DOHH2 (cell line): ENCODE data around the gene INPP5F.

Source experiments
- H3F3A ChIP-seq: fragments of 200-600 bp; sonication (generic), shearing (Covaris generic); 2 replicates; pipeline ENCODE4 v1.6.0; 2016; ENCODE audit warnings: antibody characterized with exemption, mild to moderate bottlenecking; ENCODE audit not compliant: control insufficient read depth, insufficient read depth
- H3K27ac ChIP-seq: fragments of 200-600 bp; sonication (generic); 2 replicates; pipeline ENCODE4 v1.5.1; 2014; ENCODE audit warnings: low read depth, mild to moderate bottlenecking, low read length, moderate library complexity
- H3K27me3 ChIP-seq: fragments of 200-600 bp; sonication (generic); 2 replicates; pipeline ENCODE4 v1.6.1; 2014; ENCODE audit warnings: mild to moderate bottlenecking, low read length, mixed read lengths; ENCODE audit not compliant: control insufficient read depth
- H3K36me3 ChIP-seq: fragments of 200-600 bp; sonication (generic); 2 replicates; pipeline ENCODE4 v1.6.1; 2014; ENCODE audit warnings: mild to moderate bottlenecking, low read length, moderate library complexity, mixed read lengths; ENCODE audit not compliant: control insufficient read depth
- H3K4me1 ChIP-seq: fragments of 200-600 bp; sonication (generic); 2 replicates; pipeline ENCODE4 v1.6.1; 2014; ENCODE audit warnings: mild to moderate bottlenecking, low read length, mixed read lengths; ENCODE audit not compliant: control insufficient read depth
- H3K4me2 ChIP-seq: fragments of 200-600 bp; sonication (generic); 2 replicates; pipeline ENCODE4 v1.6.0; 2014; ENCODE audit warnings: mild to moderate bottlenecking, low read length, moderate library complexity
- H3K4me3 ChIP-seq: fragments of 200-600 bp; sonication (generic); 2 replicates; pipeline ENCODE4 v1.5.1; 2014; ENCODE audit warnings: mild to moderate bottlenecking, low read length, mixed read lengths
- H3K79me2 ChIP-seq: fragments of 200-600 bp; sonication (generic); 2 replicates; pipeline ENCODE4 v1.6.1; 2014; ENCODE audit warnings: mild to moderate bottlenecking, low read length, mixed read lengths; ENCODE audit not compliant: control insufficient read depth
- H3K9me2 ChIP-seq: fragments of 200-600 bp; sonication (generic); replicated peaks from 2 replicates; pipeline ENCODE4 v1.6.1; 2014; ENCODE audit warnings: mild to moderate bottlenecking, low read length, mixed read lengths; ENCODE audit not compliant: control insufficient read depth
- H3K9me3 ChIP-seq: fragments of 200-600 bp; sonication (generic); 2 replicates; pipeline ENCODE4 v1.6.1; 2014; ENCODE audit warnings: antibody characterized with exemption, low read length, mixed read lengths; ENCODE audit not compliant: control insufficient read depth, insufficient read depth
- H4K20me1 ChIP-seq: fragments of 200-600 bp; sonication (generic); 2 replicates; pipeline ENCODE4 v1.6.0; 2014; ENCODE audit warnings: low read depth, mild to moderate bottlenecking, antibody characterized with exemption, low read length, moderate library complexity; ENCODE audit not compliant: control insufficient read depth, insufficient read depth
- EZH2phosphoT487 ChIP-seq: fragments of 200-600 bp; sonication (generic); IDR thresholded peaks from 2 replicates; pipeline ENCODE4 v1.6.1; 2017; ENCODE audit warnings: borderline replicate concordance, mild to moderate bottlenecking, antibody characterized with exemption, low read length, moderate library complexity, mixed read lengths
- TF ChIP-seq, protein P1 (sequence below): fragments of 200-600 bp; sonication (generic); IDR thresholded peaks from one replicate; pipeline ENCODE4 v1.5.1; 2014; ENCODE audit warnings: antibody characterized with exemption, mild to moderate bottlenecking, low read depth, low read length; ENCODE audit not compliant: poor library complexity, severe bottlenecking

The INPP5F gene

DNA sequence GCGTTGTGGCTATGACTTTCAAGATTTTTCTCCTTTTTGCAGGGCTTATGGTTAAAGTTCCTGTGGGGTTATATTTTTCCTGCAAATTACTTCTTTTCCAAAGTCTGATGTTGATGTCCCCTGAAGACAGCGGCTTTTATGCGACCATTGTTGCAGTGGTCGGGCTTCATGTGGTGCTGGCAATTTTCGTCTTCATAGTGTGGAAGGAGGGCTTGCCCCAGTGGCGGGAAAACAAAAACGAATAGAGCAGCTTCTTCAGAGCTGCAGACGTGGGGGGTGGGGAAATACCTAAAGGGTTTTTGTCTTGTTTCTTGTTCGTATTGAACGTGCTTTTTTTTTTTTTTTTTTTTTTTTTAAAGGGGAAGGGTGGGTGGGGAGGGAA, 93.0 kb downstream of the INPP5F start:
- Histone ChIP-seq H3K36me3 (0 out of 2 replicates have a peak, but pooled peaks cover 1% of the 10 kb centered on the region), H3K4me2 (no peak overlapping the region), H3K4me3 (no peak overlapping the region), H4K20me1 (no peaks in the 10 kb centered on the region), H3K4me1 (peaks cover 22% of the 10 kb centered on the region), H3K9me3 (no peaks in the 10 kb centered on the region), H3K27me3 (no peaks in the 10 kb centered on the region), H3F3A (peaks cover 10% of the 10 kb centered on the region), H3K27ac (no peak overlapping the region), H3K79me2 (no peaks in the 10 kb centered on the region), H3K9me2 (no peaks in the 10 kb centered on the region)
- TF ChIP-seq EZH2phosphoT487: no peak
- TF ChIP-seq, protein P1, sequence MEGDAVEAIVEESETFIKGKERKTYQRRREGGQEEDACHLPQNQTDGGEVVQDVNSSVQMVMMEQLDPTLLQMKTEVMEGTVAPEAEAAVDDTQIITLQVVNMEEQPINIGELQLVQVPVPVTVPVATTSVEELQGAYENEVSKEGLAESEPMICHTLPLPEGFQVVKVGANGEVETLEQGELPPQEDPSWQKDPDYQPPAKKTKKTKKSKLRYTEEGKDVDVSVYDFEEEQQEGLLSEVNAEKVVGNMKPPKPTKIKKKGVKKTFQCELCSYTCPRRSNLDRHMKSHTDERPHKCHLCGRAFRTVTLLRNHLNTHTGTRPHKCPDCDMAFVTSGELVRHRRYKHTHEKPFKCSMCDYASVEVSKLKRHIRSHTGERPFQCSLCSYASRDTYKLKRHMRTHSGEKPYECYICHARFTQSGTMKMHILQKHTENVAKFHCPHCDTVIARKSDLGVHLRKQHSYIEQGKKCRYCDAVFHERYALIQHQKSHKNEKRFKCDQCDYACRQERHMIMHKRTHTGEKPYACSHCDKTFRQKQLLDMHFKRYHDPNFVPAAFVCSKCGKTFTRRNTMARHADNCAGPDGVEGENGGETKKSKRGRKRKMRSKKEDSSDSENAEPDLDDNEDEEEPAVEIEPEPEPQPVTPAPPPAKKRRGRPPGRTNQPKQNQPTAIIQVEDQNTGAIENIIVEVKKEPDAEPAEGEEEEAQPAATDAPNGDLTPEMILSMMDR: no peak

DNA sequence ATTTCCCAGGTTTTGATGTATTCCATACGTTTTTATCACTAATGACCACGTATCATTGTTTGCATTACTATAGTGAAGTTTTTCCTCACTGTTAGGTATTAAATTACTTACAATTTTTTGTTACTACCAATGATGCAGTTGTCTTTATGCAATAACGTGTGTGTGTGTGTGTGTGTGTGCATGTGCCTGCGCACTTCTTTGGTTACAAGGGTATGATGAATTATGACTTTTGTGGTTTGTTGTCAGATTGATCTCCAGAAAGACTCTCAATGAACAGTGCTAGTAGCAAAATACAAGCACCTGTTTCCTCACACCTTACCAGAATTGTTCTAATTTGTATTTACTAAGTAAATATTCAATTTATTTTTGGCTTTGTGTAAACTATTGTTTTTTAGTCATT, 95.3 kb downstream of the INPP5F start:
- peaks cover 7% of the 10 kb centered on the region for H3K4me1 ChIP-seq
- no peak overlapping the region for H3K27ac ChIP-seq
- no peak for TF ChIP-seq EZH2phosphoT487
- TF ChIP-seq, protein P1: no peak
- no peaks in the 10 kb centered on the region for H3K27me3 ChIP-seq
- H3F3A ChIP-seq: peaks cover 13% of the 10 kb centered on the region
- no peaks in the 10 kb centered on the region for H4K20me1 ChIP-seq
- no peaks in the 10 kb centered on the region for H3K9me3 ChIP-seq
- no peaks in the 10 kb centered on the region for H3K9me2 ChIP-seq
- H3K4me2 ChIP-seq: no peak overlapping the region
- H3K79me2 ChIP-seq: no peaks in the 10 kb centered on the region
- no peak overlapping the region for H3K4me3 ChIP-seq
- 0 out of 2 replicates have a peak, but pooled peaks cover 5% of the 10 kb centered on the region for H3K36me3 ChIP-seq

DNA sequence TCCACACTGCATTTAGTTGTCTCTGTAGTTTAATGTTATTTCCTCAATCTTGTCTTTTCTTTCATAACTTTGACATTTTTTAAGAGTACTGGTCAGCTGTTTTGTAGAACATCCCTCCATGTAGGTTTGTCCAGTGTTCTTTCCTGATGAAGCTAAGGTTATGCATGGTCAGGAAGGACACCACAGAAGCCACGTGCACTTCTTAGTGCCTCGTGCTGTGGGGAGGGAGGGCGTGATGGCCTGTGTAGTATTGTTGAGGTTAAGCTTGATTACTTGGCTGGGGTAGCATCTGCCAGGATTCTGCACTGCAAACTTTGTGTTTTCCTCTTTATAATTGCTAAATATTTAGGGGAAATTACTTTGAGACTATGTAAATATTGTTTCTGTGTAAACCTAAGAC, 98.4 kb downstream of the INPP5F start:
- Histone ChIP-seq H3K79me2 (no peaks in the 10 kb centered on the region), H3K36me3 (peaks cover 33% of the 10 kb centered on the region), H3K27me3 (no peaks in the 10 kb centered on the region), H4K20me1 (no peaks in the 10 kb centered on the region), H3K27ac (no peak overlapping the region), H3K9me2 (no peaks in the 10 kb centered on the region), H3K4me2 (no peak overlapping the region), H3K9me3 (no peaks in the 10 kb centered on the region), H3K4me3 (no peak overlapping the region), H3F3A (peaks cover 14% of the 10 kb centered on the region), H3K4me1 (no peaks in the 10 kb centered on the region)
- TF ChIP-seq, protein P1: no peak
- no peak for TF ChIP-seq EZH2phosphoT487

DNA sequence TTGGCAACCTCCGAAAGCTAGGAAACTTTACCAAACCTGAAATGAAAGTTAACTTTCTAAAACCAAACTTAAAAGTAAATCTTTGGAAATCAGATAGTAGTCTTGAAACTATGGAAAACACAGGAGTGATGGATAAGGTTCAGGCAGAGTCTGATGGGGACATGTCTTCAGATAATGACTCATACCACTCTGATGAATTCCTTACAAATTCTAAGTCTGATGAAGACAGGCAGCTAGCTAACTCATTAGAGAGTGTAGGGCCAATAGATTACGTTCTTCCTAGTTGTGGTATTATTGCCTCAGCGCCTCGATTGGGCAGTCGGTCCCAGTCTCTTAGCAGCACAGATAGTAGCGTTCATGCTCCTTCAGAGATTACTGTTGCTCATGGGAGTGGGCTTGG, 100.9 kb downstream of the INPP5F start:
- no peaks in the 10 kb centered on the region for H3K9me2 ChIP-seq

More for the DNA sequence above, 100.9 kb downstream of the INPP5F start:
- peaks cover 57% of the 10 kb centered on the region for H3K36me3 ChIP-seq
- H3K27ac ChIP-seq: no peak overlapping the region
- H3K27me3 ChIP-seq: no peaks in the 10 kb centered on the region
- TF ChIP-seq, protein P1: no peak
- TF ChIP-seq EZH2phosphoT487: no peak
- H3K9me3 ChIP-seq: no peaks in the 10 kb centered on the region
- H3F3A ChIP-seq: peaks cover 10% of the 10 kb centered on the region
- no peaks in the 10 kb centered on the region for H4K20me1 ChIP-seq
- H3K4me3 ChIP-seq: no peak overlapping the region
- H3K79me2 ChIP-seq: no peaks in the 10 kb centered on the region
- no peaks in the 10 kb centered on the region for H3K4me1 ChIP-seq
- no peak overlapping the region for H3K4me2 ChIP-seq
